WTC11 (cell line): ENCODE data around the gene SCN8A. TPM values are rescaled to one million over a fixed set of nuclear protein-coding genes. Genes with fewer than 3 reads are reported as not detected.

Experiments used
- ATAC-seq: fragments of 200-7000 bp; cut with Tn5 transposase; 2 replicates; pipeline ENCODE4 v1.10.0; 2021; ENCODE audit warnings: mild to moderate bottlenecking, moderate library complexity
- CTCF ChIA-PET: fragments of 300-600 bp; sonication (Branson Sonifier 250); formaldehyde crosslinking; loops from one replicate; lab custom pipeline; 2021; ENCODE audit warnings: antibody characterized with exemption; lab: Charles Lee
- POLR2A ChIA-PET: fragments of 350-600 bp; sonication (Branson Sonifier 250); formaldehyde crosslinking; loops from one replicate; lab custom pipeline; 2021; ENCODE audit warnings: antibody characterized with exemption; lab: Charles Lee
- DNase-seq: peaks from one replicate; pipeline ENCODE4 v3.0.0; 2021; ENCODE audit warnings: low spot score
- H3K27ac Mint-ChIP-seq: 2 replicates; pipeline ENCODE4 v1.8.0; 2021; ENCODE audit warnings: mixed read lengths
- H3K27me3 Mint-ChIP-seq: 2 replicates; pipeline ENCODE4 v1.8.0; 2021; ENCODE audit warnings: low read depth, mild to moderate bottlenecking, moderate library complexity, mixed read lengths
- H3K36me3 Mint-ChIP-seq: 2 replicates; pipeline ENCODE4 v1.8.0; 2021; ENCODE audit warnings: mixed read lengths
- H3K4me1 Mint-ChIP-seq: 2 replicates; pipeline ENCODE4 v1.8.0; 2022; ENCODE audit warnings: mixed read lengths
- H3K4me3 Mint-ChIP-seq: 2 replicates; pipeline ENCODE4 v1.8.0; 2021; ENCODE audit warnings: mild to moderate bottlenecking, moderate library complexity, mixed read lengths
- H3K9me3 Mint-ChIP-seq: 2 replicates; pipeline ENCODE4 v1.8.0; 2021; ENCODE audit warnings: mixed read lengths
- EMX1 ChIP-seq: fragments of 250-450 bp; sonication (Bioruptor Pico); IDR thresholded peaks from 2 replicates; pipeline ENCODE4 v1.8.0; 2021; ENCODE audit warnings: mild to moderate bottlenecking
- GTF2I ChIP-seq: fragments of 250-450 bp; sonication (Bioruptor Pico); conservative IDR thresholded peaks from 2 replicates; pipeline ENCODE4 v1.4.0; 2021; ENCODE audit warnings: mild to moderate bottlenecking
- JAZF1 ChIP-seq: fragments of 250-450 bp; sonication (Bioruptor Pico); IDR thresholded peaks from 2 replicates; pipeline ENCODE4 v1.9.0; 2021; ENCODE audit warnings: moderate library complexity, mild to moderate bottlenecking, inconsistent platforms
- JUN ChIP-seq: sonication (generic); formaldehyde crosslinking; IDR thresholded peaks from 2 replicates; pipeline ENCODE4 v1.8.0; 2023; ENCODE audit warnings: mild to moderate bottlenecking, missing genetic modification reagents
- RELA ChIP-seq: sonication (generic); formaldehyde crosslinking; IDR thresholded peaks from 2 replicates; pipeline ENCODE4 v1.8.1; 2022; ENCODE audit warnings: missing genetic modification reagents, mild to moderate bottlenecking, borderline replicate concordance
- TEAD1 ChIP-seq: sonication (generic); formaldehyde crosslinking; IDR thresholded peaks from 2 replicates; pipeline ENCODE4 v1.8.0; 2022; ENCODE audit warnings: mild to moderate bottlenecking, missing genetic modification reagents
- TP53 ChIP-seq: sonication (generic); formaldehyde crosslinking; IDR thresholded peaks from 2 replicates; pipeline ENCODE4 v1.8.1; 2023; ENCODE audit warnings: mild to moderate bottlenecking, missing genetic modification reagents
- ZNF121 ChIP-seq: sonication (generic); formaldehyde crosslinking; IDR thresholded peaks from 2 replicates; pipeline ENCODE4 v1.8.0; 2023; ENCODE audit warnings: missing genetic modification reagents
- ZNF671 ChIP-seq: fragments of 250-450 bp; sonication (Bioruptor Pico); IDR thresholded peaks from 2 replicates; pipeline ENCODE4 v1.8.0; 2021; ENCODE audit warnings: mild to moderate bottlenecking
- total RNA-seq: library from RNA; stranded (reverse); gene quantifications from 3 replicates; pipeline ENCODE4 v1.2.3, GENCODE V29; 2021
- TF ChIP-seq, protein P1 (sequence below): sonication (generic); formaldehyde crosslinking; IDR thresholded peaks from 2 replicates; pipeline ENCODE4 v1.8.0; 2023; ENCODE audit warnings: missing genetic modification reagents, mild to moderate bottlenecking, borderline replicate concordance
- TF ChIP-seq, protein P2 (sequence below): fragments of 250-450 bp; sonication (Bioruptor Pico); IDR thresholded peaks from 2 replicates; pipeline ENCODE4 v1.8.0; 2021; ENCODE audit warnings: mild to moderate bottlenecking
- TF ChIP-seq, protein P3 (sequence below): sonication (generic); formaldehyde crosslinking; IDR thresholded peaks from 2 replicates; pipeline ENCODE4 v1.8.1; 2023; ENCODE audit warnings: mild to moderate bottlenecking, missing genetic modification reagents, borderline replicate concordance
- TF ChIP-seq, protein P4 (sequence below): sonication (generic); formaldehyde crosslinking; IDR thresholded peaks from 2 replicates; pipeline ENCODE4 v1.8.0; 2022; ENCODE audit warnings: missing genetic modification reagents
- TF ChIP-seq, protein P5 (sequence below): sonication (generic); formaldehyde crosslinking; IDR thresholded peaks from 2 replicates; pipeline ENCODE4 v1.8.1; 2022; ENCODE audit warnings: low read depth, missing genetic modification reagents, borderline replicate concordance
- TF ChIP-seq, protein P6 (sequence below): sonication (generic); formaldehyde crosslinking; IDR thresholded peaks from 2 replicates; pipeline ENCODE4 v1.8.0; 2022; ENCODE audit warnings: mild to moderate bottlenecking, missing genetic modification reagents
- TF ChIP-seq, protein P7 (sequence below): sonication (generic); formaldehyde crosslinking; IDR thresholded peaks from 2 replicates; pipeline ENCODE4 v1.8.1; 2022; ENCODE audit warnings: missing genetic modification reagents, borderline replicate concordance
- TF ChIP-seq, protein P8 (sequence below): sonication (generic); formaldehyde crosslinking; IDR thresholded peaks from 2 replicates; pipeline ENCODE4 v1.8.1; 2022; ENCODE audit warnings: mild to moderate bottlenecking, missing genetic modification reagents, moderate library complexity, borderline replicate concordance
- TF ChIP-seq, protein P9 (sequence below): sonication (generic); formaldehyde crosslinking; conservative IDR thresholded peaks from 2 replicates; pipeline ENCODE4 v1.8.1; 2022; ENCODE audit warnings: mild to moderate bottlenecking, missing genetic modification reagents

Gene SCN8A
- total RNA-seq, 1 experiment from 2014 or later = 14.4 TPM

DNA sequence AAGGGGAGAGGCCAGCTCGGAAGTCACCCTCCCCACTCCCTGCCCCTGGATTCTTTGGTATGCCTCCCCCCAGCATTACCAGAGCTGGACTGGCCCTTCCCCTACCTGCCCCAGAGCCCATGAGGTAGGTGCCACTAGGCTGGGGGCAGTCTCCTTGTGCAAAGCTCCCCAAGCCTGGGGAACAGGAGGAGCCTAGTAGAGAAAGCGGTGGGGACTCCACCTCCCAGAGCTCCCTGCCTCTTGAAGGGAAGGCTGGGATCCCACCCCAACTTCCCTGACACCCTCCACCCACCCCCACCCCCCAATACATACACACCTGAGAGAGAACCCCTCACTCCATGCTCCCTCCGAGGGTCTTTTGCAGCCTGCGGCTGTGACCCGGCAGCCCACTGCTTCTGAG lies 227.1 kb downstream of the SCN8A start:
- no peak overlapping the region for H3K27ac Mint-ChIP-seq
- ATAC-seq = no peak
- peaks cover 30% of the 10 kb centered on the region for H3K4me1 Mint-ChIP-seq
- CTCF ChIA-PET = interaction anchor here (1.7 to 10.7 kb wide), 3 partner anchors 38 to 71 kb away, joined by 4 to 164 read pairs (median 57); partner anchors contain the start of gene ANKRD33
- no peaks in the 10 kb centered on the region for H3K36me3 Mint-ChIP-seq
- POLR2A ChIA-PET = interaction anchor here (1.4 kb wide), 1 partner anchor 46 kb away, joined by 3 read pairs; no protein-coding TSS in a partner anchor
- no peak for DNase-seq
- H3K27me3 Mint-ChIP-seq = peaks cover 71% of the 10 kb centered on the region
- H3K4me3 Mint-ChIP-seq = no peak overlapping the region
- no peaks in the 10 kb centered on the region for H3K9me3 Mint-ChIP-seq
- TF ChIP-seq, protein P1, sequence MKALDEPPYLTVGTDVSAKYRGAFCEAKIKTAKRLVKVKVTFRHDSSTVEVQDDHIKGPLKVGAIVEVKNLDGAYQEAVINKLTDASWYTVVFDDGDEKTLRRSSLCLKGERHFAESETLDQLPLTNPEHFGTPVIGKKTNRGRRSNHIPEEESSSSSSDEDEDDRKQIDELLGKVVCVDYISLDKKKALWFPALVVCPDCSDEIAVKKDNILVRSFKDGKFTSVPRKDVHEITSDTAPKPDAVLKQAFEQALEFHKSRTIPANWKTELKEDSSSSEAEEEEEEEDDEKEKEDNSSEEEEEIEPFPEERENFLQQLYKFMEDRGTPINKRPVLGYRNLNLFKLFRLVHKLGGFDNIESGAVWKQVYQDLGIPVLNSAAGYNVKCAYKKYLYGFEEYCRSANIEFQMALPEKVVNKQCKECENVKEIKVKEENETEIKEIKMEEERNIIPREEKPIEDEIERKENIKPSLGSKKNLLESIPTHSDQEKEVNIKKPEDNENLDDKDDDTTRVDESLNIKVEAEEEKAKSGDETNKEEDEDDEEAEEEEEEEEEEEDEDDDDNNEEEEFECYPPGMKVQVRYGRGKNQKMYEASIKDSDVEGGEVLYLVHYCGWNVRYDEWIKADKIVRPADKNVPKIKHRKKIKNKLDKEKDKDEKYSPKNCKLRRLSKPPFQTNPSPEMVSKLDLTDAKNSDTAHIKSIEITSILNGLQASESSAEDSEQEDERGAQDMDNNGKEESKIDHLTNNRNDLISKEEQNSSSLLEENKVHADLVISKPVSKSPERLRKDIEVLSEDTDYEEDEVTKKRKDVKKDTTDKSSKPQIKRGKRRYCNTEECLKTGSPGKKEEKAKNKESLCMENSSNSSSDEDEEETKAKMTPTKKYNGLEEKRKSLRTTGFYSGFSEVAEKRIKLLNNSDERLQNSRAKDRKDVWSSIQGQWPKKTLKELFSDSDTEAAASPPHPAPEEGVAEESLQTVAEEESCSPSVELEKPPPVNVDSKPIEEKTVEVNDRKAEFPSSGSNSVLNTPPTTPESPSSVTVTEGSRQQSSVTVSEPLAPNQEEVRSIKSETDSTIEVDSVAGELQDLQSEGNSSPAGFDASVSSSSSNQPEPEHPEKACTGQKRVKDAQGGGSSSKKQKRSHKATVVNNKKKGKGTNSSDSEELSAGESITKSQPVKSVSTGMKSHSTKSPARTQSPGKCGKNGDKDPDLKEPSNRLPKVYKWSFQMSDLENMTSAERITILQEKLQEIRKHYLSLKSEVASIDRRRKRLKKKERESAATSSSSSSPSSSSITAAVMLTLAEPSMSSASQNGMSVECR (CRISPR knock-in tag) = no peak
- TF ChIP-seq, protein P2, sequence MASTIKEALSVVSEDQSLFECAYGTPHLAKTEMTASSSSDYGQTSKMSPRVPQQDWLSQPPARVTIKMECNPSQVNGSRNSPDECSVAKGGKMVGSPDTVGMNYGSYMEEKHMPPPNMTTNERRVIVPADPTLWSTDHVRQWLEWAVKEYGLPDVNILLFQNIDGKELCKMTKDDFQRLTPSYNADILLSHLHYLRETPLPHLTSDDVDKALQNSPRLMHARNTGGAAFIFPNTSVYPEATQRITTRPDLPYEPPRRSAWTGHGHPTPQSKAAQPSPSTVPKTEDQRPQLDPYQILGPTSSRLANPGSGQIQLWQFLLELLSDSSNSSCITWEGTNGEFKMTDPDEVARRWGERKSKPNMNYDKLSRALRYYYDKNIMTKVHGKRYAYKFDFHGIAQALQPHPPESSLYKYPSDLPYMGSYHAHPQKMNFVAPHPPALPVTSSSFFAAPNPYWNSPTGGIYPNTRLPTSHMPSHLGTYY (CRISPR knock-in tag) = no peak
- TF ChIP-seq ZNF671 (CRISPR knock-in tag) (no peak), GTF2I (CRISPR knock-in tag) (no peak), TP53 (no peak), JUN (no peak), TEAD1 (CRISPR knock-in tag) (no peak), RELA (no peak), ZNF121 (no peak), JAZF1 (CRISPR knock-in tag) (no peak), EMX1 (CRISPR knock-in tag) (no peak)
- TF ChIP-seq, protein P3, sequence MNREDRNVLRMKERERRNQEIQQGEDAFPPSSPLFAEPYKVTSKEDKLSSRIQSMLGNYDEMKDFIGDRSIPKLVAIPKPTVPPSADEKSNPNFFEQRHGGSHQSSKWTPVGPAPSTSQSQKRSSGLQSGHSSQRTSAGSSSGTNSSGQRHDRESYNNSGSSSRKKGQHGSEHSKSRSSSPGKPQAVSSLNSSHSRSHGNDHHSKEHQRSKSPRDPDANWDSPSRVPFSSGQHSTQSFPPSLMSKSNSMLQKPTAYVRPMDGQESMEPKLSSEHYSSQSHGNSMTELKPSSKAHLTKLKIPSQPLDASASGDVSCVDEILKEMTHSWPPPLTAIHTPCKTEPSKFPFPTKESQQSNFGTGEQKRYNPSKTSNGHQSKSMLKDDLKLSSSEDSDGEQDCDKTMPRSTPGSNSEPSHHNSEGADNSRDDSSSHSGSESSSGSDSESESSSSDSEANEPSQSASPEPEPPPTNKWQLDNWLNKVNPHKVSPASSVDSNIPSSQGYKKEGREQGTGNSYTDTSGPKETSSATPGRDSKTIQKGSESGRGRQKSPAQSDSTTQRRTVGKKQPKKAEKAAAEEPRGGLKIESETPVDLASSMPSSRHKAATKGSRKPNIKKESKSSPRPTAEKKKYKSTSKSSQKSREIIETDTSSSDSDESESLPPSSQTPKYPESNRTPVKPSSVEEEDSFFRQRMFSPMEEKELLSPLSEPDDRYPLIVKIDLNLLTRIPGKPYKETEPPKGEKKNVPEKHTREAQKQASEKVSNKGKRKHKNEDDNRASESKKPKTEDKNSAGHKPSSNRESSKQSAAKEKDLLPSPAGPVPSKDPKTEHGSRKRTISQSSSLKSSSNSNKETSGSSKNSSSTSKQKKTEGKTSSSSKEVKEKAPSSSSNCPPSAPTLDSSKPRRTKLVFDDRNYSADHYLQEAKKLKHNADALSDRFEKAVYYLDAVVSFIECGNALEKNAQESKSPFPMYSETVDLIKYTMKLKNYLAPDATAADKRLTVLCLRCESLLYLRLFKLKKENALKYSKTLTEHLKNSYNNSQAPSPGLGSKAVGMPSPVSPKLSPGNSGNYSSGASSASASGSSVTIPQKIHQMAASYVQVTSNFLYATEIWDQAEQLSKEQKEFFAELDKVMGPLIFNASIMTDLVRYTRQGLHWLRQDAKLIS (CRISPR knock-in tag) = no peak
- TF ChIP-seq, protein P4, sequence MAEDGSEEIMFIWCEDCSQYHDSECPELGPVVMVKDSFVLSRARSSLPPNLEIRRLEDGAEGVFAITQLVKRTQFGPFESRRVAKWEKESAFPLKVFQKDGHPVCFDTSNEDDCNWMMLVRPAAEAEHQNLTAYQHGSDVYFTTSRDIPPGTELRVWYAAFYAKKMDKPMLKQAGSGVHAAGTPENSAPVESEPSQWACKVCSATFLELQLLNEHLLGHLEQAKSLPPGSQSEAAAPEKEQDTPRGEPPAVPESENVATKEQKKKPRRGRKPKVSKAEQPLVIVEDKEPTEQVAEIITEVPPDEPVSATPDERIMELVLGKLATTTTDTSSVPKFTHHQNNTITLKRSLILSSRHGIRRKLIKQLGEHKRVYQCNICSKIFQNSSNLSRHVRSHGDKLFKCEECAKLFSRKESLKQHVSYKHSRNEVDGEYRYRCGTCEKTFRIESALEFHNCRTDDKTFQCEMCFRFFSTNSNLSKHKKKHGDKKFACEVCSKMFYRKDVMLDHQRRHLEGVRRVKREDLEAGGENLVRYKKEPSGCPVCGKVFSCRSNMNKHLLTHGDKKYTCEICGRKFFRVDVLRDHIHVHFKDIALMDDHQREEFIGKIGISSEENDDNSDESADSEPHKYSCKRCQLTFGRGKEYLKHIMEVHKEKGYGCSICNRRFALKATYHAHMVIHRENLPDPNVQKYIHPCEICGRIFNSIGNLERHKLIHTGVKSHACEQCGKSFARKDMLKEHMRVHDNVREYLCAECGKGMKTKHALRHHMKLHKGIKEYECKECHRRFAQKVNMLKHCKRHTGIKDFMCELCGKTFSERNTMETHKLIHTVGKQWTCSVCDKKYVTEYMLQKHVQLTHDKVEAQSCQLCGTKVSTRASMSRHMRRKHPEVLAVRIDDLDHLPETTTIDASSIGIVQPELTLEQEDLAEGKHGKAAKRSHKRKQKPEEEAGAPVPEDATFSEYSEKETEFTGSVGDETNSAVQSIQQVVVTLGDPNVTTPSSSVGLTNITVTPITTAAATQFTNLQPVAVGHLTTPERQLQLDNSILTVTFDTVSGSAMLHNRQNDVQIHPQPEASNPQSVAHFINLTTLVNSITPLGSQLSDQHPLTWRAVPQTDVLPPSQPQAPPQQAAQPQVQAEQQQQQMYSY (CRISPR knock-in tag) = no peak
- TF ChIP-seq, protein P5, sequence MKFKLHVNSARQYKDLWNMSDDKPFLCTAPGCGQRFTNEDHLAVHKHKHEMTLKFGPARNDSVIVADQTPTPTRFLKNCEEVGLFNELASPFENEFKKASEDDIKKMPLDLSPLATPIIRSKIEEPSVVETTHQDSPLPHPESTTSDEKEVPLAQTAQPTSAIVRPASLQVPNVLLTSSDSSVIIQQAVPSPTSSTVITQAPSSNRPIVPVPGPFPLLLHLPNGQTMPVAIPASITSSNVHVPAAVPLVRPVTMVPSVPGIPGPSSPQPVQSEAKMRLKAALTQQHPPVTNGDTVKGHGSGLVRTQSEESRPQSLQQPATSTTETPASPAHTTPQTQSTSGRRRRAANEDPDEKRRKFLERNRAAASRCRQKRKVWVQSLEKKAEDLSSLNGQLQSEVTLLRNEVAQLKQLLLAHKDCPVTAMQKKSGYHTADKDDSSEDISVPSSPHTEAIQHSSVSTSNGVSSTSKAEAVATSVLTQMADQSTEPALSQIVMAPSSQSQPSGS (CRISPR knock-in tag) = no peak
- TF ChIP-seq, protein P6, sequence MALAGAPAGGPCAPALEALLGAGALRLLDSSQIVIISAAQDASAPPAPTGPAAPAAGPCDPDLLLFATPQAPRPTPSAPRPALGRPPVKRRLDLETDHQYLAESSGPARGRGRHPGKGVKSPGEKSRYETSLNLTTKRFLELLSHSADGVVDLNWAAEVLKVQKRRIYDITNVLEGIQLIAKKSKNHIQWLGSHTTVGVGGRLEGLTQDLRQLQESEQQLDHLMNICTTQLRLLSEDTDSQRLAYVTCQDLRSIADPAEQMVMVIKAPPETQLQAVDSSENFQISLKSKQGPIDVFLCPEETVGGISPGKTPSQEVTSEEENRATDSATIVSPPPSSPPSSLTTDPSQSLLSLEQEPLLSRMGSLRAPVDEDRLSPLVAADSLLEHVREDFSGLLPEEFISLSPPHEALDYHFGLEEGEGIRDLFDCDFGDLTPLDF = no peak
- TF ChIP-seq, protein P7, sequence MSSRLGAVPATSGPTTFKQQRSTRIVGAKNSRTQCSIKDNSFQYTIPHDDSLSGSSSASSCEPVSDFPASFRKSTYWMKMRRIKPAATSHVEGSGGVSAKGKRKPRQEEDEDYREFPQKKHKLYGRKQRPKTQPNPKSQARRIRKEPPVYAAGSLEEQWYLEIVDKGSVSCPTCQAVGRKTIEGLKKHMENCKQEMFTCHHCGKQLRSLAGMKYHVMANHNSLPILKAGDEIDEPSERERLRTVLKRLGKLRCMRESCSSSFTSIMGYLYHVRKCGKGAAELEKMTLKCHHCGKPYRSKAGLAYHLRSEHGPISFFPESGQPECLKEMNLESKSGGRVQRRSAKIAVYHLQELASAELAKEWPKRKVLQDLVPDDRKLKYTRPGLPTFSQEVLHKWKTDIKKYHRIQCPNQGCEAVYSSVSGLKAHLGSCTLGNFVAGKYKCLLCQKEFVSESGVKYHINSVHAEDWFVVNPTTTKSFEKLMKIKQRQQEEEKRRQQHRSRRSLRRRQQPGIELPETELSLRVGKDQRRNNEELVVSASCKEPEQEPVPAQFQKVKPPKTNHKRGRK (CRISPR knock-in tag) = no peak
- TF ChIP-seq, protein P8, sequence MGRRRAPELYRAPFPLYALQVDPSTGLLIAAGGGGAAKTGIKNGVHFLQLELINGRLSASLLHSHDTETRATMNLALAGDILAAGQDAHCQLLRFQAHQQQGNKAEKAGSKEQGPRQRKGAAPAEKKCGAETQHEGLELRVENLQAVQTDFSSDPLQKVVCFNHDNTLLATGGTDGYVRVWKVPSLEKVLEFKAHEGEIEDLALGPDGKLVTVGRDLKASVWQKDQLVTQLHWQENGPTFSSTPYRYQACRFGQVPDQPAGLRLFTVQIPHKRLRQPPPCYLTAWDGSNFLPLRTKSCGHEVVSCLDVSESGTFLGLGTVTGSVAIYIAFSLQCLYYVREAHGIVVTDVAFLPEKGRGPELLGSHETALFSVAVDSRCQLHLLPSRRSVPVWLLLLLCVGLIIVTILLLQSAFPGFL = no peak
- TF ChIP-seq, protein P9, sequence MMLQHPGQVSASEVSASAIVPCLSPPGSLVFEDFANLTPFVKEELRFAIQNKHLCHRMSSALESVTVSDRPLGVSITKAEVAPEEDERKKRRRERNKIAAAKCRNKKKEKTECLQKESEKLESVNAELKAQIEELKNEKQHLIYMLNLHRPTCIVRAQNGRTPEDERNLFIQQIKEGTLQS = no peak
